Keratinocyte (primary cell): Measurements from ENCODE around the gene TOLLIP. TPM values are rescaled to one million over a fixed set of nuclear protein-coding genes. Genes with fewer than 3 reads are reported as not detected.

Experiments used
- DNase-seq: peaks from one replicate; pipeline ENCODE4 v3.0.0-alpha.2; 2011; ENCODE audit warnings: low read depth, missing footprints, low spot score
- FAIRE-seq: peaks from 2 replicates; lab custom pipeline; 2011; peaks lifted over from hg19 to GRCh38; lab: Jason Lieb, UNC
- H2AFZ ChIP-seq: 2 replicates; pipeline ENCODE4 v1.6.0; 2012; ENCODE audit warnings: low read length, control low read depth, inconsistent platforms; ENCODE audit not compliant: control insufficient read depth
- H3K27ac ChIP-seq: 2 replicates; pipeline ENCODE4 v1.5.1; 2011; ENCODE audit warnings: low read length; ENCODE audit not compliant: control insufficient read depth, insufficient read depth
- H3K27me3 ChIP-seq: 3 replicates; pipeline ENCODE4 v1.6.0; 2011; ENCODE audit warnings: low read length; ENCODE audit not compliant: control insufficient read depth, insufficient read depth; ENCODE audit errors: extremely low read depth
- H3K36me3 ChIP-seq, 2 experiments: 2 replicates in 1 of 2; 3 replicates in 1 of 2; pipeline ENCODE4 v1.5.1; 2011; ENCODE audit warnings: low read length in 2 of 2, mild to moderate bottlenecking in 1 of 2; ENCODE audit not compliant: control insufficient read depth in 2 of 2, insufficient read depth in 2 of 2; ENCODE audit errors: extremely low read depth in 1 of 2
- H3K4me1 ChIP-seq: 3 replicates; pipeline ENCODE4 v1.5.1; 2011; ENCODE audit warnings: low read length; ENCODE audit not compliant: control insufficient read depth, insufficient read depth; ENCODE audit errors: extremely low read depth
- H3K4me2 ChIP-seq: 3 replicates; pipeline ENCODE4 v1.6.0; 2011; ENCODE audit warnings: low read depth, low read length; ENCODE audit not compliant: control insufficient read depth, insufficient read depth; ENCODE audit errors: extremely low read depth
- H3K4me3 ChIP-seq, 3 experiments: fragments of 200-600 bp in 1 of 3; sonication (generic) in 1 of 3; 2 replicates in 2 of 3; 3 replicates in 1 of 3; pipeline ENCODE4 v1.5.1; 2011 to 2016; ENCODE audit warnings: low read length in 3 of 3, mild to moderate bottlenecking in 3 of 3, control low read depth in 2 of 3, inconsistent platforms in 1 of 3, low read depth in 1 of 3, mixed read lengths in 1 of 3, mixed run types in 1 of 3, moderate library complexity in 1 of 3; ENCODE audit not compliant: control insufficient read depth in 2 of 3, insufficient read depth in 2 of 3; ENCODE audit errors: extremely low read depth in 1 of 3
- H3K79me2 ChIP-seq: 2 replicates; pipeline ENCODE4 v1.6.0; 2012; ENCODE audit warnings: low read length; ENCODE audit not compliant: control insufficient read depth, insufficient read depth
- H3K9ac ChIP-seq: 3 replicates; pipeline ENCODE4 v1.6.0; 2011; ENCODE audit warnings: low read length; ENCODE audit not compliant: control insufficient read depth, insufficient read depth; ENCODE audit errors: extremely low read depth
- H3K9me1 ChIP-seq: 3 replicates; pipeline ENCODE4 v1.6.0; 2011; ENCODE audit warnings: low read length; ENCODE audit not compliant: control insufficient read depth, insufficient read depth; ENCODE audit errors: extremely low read depth
- H3K9me3 ChIP-seq: 2 replicates; pipeline ENCODE4 v1.5.1; 2012; ENCODE audit warnings: low read depth, low read length; ENCODE audit not compliant: control insufficient read depth
- H4K20me1 ChIP-seq: 3 replicates; pipeline ENCODE4 v1.6.0; 2011; ENCODE audit warnings: low read length; ENCODE audit not compliant: control insufficient read depth, insufficient read depth; ENCODE audit errors: extremely low read depth
- CTCF ChIP-seq, 3 experiments: IDR thresholded peaks in 1 of 3; conservative IDR thresholded peaks in 1 of 3; optimal IDR thresholded peaks in 1 of 3; 2 replicates in 2 of 3; 3 replicates in 1 of 3; pipeline versions ENCODE3 to v1.5.1; 2011; ENCODE audit warnings: low read length in 3 of 3, mild to moderate bottlenecking in 3 of 3, moderate library complexity in 2 of 3, control low read depth in 1 of 3, inconsistent platforms in 1 of 3; ENCODE audit not compliant: insufficient read depth in 2 of 3; ENCODE audit errors: extremely low read depth in 1 of 3
- EZH2 ChIP-seq: IDR thresholded peaks from one replicate; pipeline ENCODE4 v1.6.1; 2012; ENCODE audit warnings: inconsistent platforms, mild to moderate bottlenecking, low read length, moderate library complexity
- dilution Hi-C: fragments of 300-500 bp; cut with MboI; formaldehyde crosslinking; loops from one replicate; pipeline ENCODE4 v1.7.0; 2020; ENCODE audit warnings: low sequenced_read_pairs; ENCODE audit not compliant: extremely low pct_ligation_motif_present
- polyA plus RNA-seq, 5 experiments: library from polyadenylated mRNA; depleted of rRNA in 3 of 5; stranded (reverse) in 3 of 5; stranded (forward) in 1 of 5; unstranded in 1 of 5; fragments of >200 nt; gene quantifications; 1 replicate in 1 of 5; 2 replicates in 3 of 5; 3 replicates in 1 of 5; pipeline versions ENCODE4 v1.2.1 to v1.2.3, GENCODE V29; 2011 to 2012; ENCODE audit warnings: missing spikeins in 2 of 5, low read depth in 1 of 5, low replicate concordance in 1 of 5

The TOLLIP gene
- polyA plus RNA-seq, 1 donor (not counting 4 experiments of a cell fraction or from before 2014, with no cell fraction given), result 40.2 TPM

GRCh38 chr11:1333091-1333772 lies 23.8 kb upstream of the TOLLIP start:
- peaks cover 23% of the 10 kb centered on the region for H3K27me3 ChIP-seq
- H3K36me3 ChIP-seq, result no peaks in the 10 kb centered on the region
- H3K27ac ChIP-seq, result no peak overlapping the region
- dilution Hi-C loops, result no loop called here
- no peaks in the 10 kb centered on the region for H3K79me2 ChIP-seq
- no peak overlapping the region for H3K4me2 ChIP-seq
- no peak for FAIRE-seq
- peaks cover 8% of the 10 kb centered on the region for H3K4me1 ChIP-seq
- no peak overlapping the region for H3K9ac ChIP-seq
- H3K4me3 ChIP-seq, result no peak overlapping the region
- H2AFZ ChIP-seq, result no peak overlapping the region
- TF ChIP-seq EZH2, result no peak
- TF ChIP-seq CTCF (optimal IDR thresholded peaks at IDR 0.05 in 1 of 3, IDR thresholded peaks at IDR 0.05 in 1 of 3, conservative IDR thresholded peaks at IDR 0.05 in 1 of 3; ENCODE audit: extremely low read depth in 1 of 3, insufficient read depth in 2 of 3, low read length in 3 of 3), result no peak
- no peaks in the 10 kb centered on the region for H4K20me1 ChIP-seq
- H3K9me1 ChIP-seq, result no peaks in the 10 kb centered on the region
- no peak for DNase-seq
- no peaks in the 10 kb centered on the region for H3K9me3 ChIP-seq

GRCh38 chr11:1330473-1330872 lies 21.0 kb upstream of the TOLLIP start:
- Histone ChIP-seq H3K27ac (no peak overlapping the region), H3K9me1 (no peaks in the 10 kb centered on the region), H4K20me1 (no peaks in the 10 kb centered on the region), H3K4me1 (peaks cover 1% of the 10 kb centered on the region), H2AFZ (no peak overlapping the region), H3K9me3 (no peaks in the 10 kb centered on the region), H3K36me3 (no peaks in the 10 kb centered on the region), H3K27me3 (peaks cover 4% of the 10 kb centered on the region), H3K4me3 (no peak overlapping the region), H3K9ac (no peak overlapping the region), H3K4me2 (no peak overlapping the region), H3K79me2 (no peaks in the 10 kb centered on the region)
- dilution Hi-C loops, result no loop called here
- DNase-seq (no peak), FAIRE-seq (no peak)
- no peak for TF ChIP-seq EZH2
- TF ChIP-seq CTCF (optimal IDR thresholded peaks at IDR 0.05 in 1 of 3, IDR thresholded peaks at IDR 0.05 in 1 of 3, conservative IDR thresholded peaks at IDR 0.05 in 1 of 3; ENCODE audit: extremely low read depth in 1 of 3, insufficient read depth in 2 of 3, low read length in 3 of 3), result no peak
